ENCODE results near the gene AP4B1. TPM values are rescaled to one million over a fixed set of nuclear protein-coding genes. Genes with fewer than 3 reads are reported as not detected.
A peak's percentile ranks its signal among the peaks of the same experiment; 100 is the strongest.

The AP4B1 gene
- total RNA-seq, 2 experiments from 2014 or later, result 44.1 to 48.0 TPM

GRCh38 chr1:113930499-113931161 lies 26.0 kb upstream of the AP4B1 start:
- no peak for TF ChIP-seq CTCF (IDR thresholded peaks at IDR 0.05)
- DNase-seq (peak; percentile 22 to 96 (median 60)), ATAC-seq (ENCODE audit: poor library complexity) (peak; percentile 31)
- Mint-ChIP-seq H3K27ac (peak overlapping the region; percentile 100), H3K27me3 (no peaks in the 10 kb centered on the region), H3K9me3 (no peaks in the 10 kb centered on the region), H3K4me1 (ENCODE audit: low read depth) (peaks cover 68% of the 10 kb centered on the region), H3K4me3 (peak overlapping the region; percentile 92), H3K36me3 (ENCODE audit: low read depth) (peaks cover 38% of the 10 kb centered on the region)
- H3K27ac ChIP-seq (ENCODE audit: low read depth in 1 of 2, low read length in 2 of 2), result peak overlapping the region; percentile 98
- H3K9me3 ChIP-seq (ENCODE audit: control insufficient read depth in 1 of 2, insufficient read depth in 1 of 2, low read length in 2 of 2), result no peaks in the 10 kb centered on the region
- no peaks in the 10 kb centered on the region for H3K27me3 ChIP-seq (ENCODE audit: control insufficient read depth in 1 of 2, insufficient read depth in 2 of 2, low read length in 2 of 2)
- CTCF ChIA-PET, result interaction anchor here (0.7 to 5.7 kb wide), 13 partner anchors 10 to 352 kb away, joined by 3 to 60 read pairs (median 7); partner anchors contain the start of genes AP4B1, DCLRE1B and RSBN1
- POLR2A ChIA-PET, result interaction anchor here (0.6 to 10.1 kb wide), 27 partner anchors 9 to 1312 kb away, joined by 3 to 256 read pairs (median 4); partner anchors contain the start of genes AP4B1, DCLRE1B, NRAS and OLFML3
- H3K4me1 ChIP-seq (ENCODE audit: insufficient read depth, low read length), result peaks cover 41% of the 10 kb centered on the region
- intact Hi-C loops (cut with DNase I, micrococcal nuclease), result loop anchor here (1.0 to 5.0 kb wide), 5 partner anchors 10 to 118 kb away; partner anchors contain the start of genes PTPN22 (in 2 of the 2) and RSBN1 (in 1 of the 2)
- no peaks in the 10 kb centered on the region for H3K36me3 ChIP-seq (ENCODE audit: insufficient read depth, low read length)
- H3K4me3 ChIP-seq (ENCODE audit: low read length), result peak overlapping the region; percentile 96

- peaks cover 61% of the 10 kb centered on the region for H3K4me1 Mint-ChIP-seq (ENCODE audit: low read depth)
- peaks cover 38% of the 10 kb centered on the region for H3K36me3 Mint-ChIP-seq (ENCODE audit: low read depth)
- Histone ChIP-seq H3K4me1 (ENCODE audit: insufficient read depth, low read length) (peaks cover 39% of the 10 kb centered on the region), H3K27ac (ENCODE audit: low read depth in 1 of 2, low read length in 2 of 2) (peak overlapping the region; percentile 98), H3K27me3 (ENCODE audit: control insufficient read depth in 1 of 2, insufficient read depth in 2 of 2, low read length in 2 of 2) (no peaks in the 10 kb centered on the region), H3K4me3 (ENCODE audit: low read length) (peak overlapping the region; percentile 96), H3K36me3 (ENCODE audit: insufficient read depth, low read length) (no peaks in the 10 kb centered on the region), H3K9me3 (ENCODE audit: control insufficient read depth in 1 of 2, insufficient read depth in 1 of 2, low read length in 2 of 2) (no peaks in the 10 kb centered on the region)
- ATAC-seq (ENCODE audit: poor library complexity) (peak; percentile 47), DNase-seq (peak; percentile 28 to 96 (median 60))
- TF ChIP-seq CTCF (IDR thresholded peaks at IDR 0.05), result no peak
- no peaks in the 10 kb centered on the region for H3K27me3 Mint-ChIP-seq
- H3K27ac Mint-ChIP-seq, result peak overlapping the region; percentile 100
- intact Hi-C loops (cut with DNase I, micrococcal nuclease), result loop anchor here (1.0 to 5.0 kb wide), 6 partner anchors 25 to 118 kb away; partner anchors contain the start of genes DCLRE1B (in 2 of the 2), PTPN22 (in 2 of the 2) and RSBN1 (in 2 of the 2)
- POLR2A ChIA-PET, result interaction anchor here (0.6 to 10.1 kb wide), 30 partner anchors 10 to 1312 kb away, joined by 3 to 256 read pairs (median 5); partner anchors contain the start of genes AP4B1, DCLRE1B, OLFML3 and PHTF1
- H3K4me3 Mint-ChIP-seq, result peak overlapping the region; percentile 92
- CTCF ChIA-PET, result interaction anchor here (0.8 to 5.7 kb wide), 11 partner anchors 10 to 118 kb away, joined by 3 to 60 read pairs (median 13); partner anchors contain the start of genes AP4B1, DCLRE1B and RSBN1
- H3K9me3 Mint-ChIP-seq, result no peaks in the 10 kb centered on the region
Observed at GRCh38 chr1:113929750-113930498, 25.3 kb upstream of the AP4B1 start.
